Measurements from ENCODE around the gene NANP.
A peak's percentile ranks its signal among the peaks of the same experiment; 100 is the strongest.
"Not testable (repeated sequence)": the region's sequence is repeated elsewhere in the genome, so short reads cannot be mapped to it uniquely, and the experiment has no call there.

The NANP gene

DNA sequence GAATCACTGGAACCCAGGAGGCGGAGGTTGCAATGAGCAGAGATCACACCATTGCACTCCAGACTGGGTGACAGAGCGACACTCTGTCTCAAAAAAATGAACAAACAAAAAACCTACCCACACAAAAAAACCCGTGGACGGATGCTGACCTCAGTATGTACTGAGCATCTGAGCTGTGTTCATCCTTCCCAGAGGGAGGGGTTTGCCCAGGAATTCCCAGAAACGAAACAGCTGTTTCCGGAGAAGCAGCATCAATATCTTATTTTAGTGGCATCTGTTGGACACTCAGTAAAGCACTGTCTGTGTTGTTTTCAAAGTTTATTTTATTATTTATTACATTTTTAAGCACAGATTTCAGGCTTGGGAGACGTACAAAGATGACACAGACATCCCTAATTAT is 18.7 kb downstream of the NANP start:
- DNase-seq: no peak

GRCh38 chr20:25604611-25605010 is 19.2 kb downstream of the NANP start:
- no peak for DNase-seq

GRCh38 chr20:25602914-25603309 is 20.9 kb downstream of the NANP start:
- DNase-seq: not testable (repeated sequence)

- not testable (repeated sequence) for DNase-seq
Observed at GRCh38 chr20:25602191-25602913, 21.5 kb downstream of the NANP start.

- no peak for DNase-seq
Observed at GRCh38 chr20:25601659-25602058, 22.2 kb downstream of the NANP start.

DNA sequence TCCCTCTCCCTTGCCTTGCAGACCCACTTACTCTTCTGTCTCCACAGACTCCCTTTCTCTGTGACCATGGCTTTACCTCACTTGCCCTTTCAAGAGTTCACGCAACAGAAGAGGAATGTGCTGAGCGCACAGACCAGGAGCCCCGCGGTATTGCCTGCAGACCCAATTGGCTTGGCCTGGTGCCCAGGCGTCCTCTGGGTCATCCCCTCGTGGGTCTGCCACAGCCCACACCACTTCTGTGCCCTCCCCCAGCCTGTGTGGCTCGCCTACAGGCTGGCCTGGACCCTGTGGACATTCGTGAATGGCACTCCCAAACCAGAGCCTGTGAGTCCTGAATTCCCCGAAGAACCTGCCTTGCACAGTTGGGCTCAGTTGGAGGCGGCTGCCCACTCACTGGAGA is 23.2 kb downstream of the NANP start:
- no peak for DNase-seq

- no peak for DNase-seq
Observed at GRCh38 chr20:25592135-25592852, 31.5 kb downstream of the NANP start.

GRCh38 chr20:25590778-25591177 is 33.0 kb downstream of the NANP start:
- not testable (repeated sequence) for DNase-seq

- no peak for DNase-seq
Observed at GRCh38 chr20:25588491-25588890, 35.3 kb downstream of the NANP start.

DNA sequence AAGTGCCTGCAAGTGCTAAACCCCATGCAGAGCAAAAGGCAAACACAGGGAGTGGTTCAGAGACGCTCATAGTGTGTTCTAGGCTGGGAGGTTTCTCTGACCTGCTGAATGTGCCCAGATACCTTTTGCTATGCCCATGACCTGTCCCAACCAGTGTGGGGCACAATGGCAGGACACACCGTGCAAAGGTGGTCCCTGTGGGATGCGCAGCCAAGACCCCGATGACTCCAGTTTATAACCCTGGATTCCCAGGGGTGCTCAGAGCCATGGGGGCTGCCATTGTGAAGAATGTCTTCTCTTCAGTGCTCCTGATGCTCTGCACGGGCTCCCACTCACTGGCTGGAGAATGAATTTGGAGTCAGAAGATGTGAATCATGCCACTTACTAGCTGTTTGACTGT is 36.3 kb downstream of the NANP start:
- no peak for DNase-seq

DNA sequence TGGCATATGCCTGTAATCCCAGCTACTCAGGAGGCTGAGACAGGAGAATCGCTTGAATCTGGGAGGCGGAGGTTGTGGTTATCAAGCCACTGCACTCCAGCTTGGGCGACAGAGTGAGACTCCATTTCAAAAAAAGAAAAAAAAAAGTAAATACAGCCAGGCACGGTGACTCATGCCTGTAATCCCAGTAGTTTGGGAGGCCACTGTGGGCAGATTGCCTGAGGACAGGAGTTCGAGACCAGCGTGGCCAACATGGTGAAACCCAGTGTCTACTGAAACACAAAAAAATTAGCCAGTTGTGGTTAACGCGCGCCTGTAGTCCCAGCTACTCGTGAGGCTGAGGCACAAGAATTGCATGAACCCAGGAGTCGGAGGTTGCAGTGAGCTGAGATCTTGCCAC is 36.9 kb downstream of the NANP start:
- no peak for DNase-seq

GRCh38 chr20:25584905-25585704 is 38.7 kb downstream of the NANP start, which contains the start of gene NINL:
Gene NINL (minus strand): TSS chr20:25585531. CDS start chr20:25526587, 58,944 bp downstream.
- DNase-seq: peak; percentile 47

- DNase-seq: not testable (repeated sequence)
Observed at GRCh38 chr20:25583607-25584006, 40.2 kb downstream of the NANP start.

GRCh38 chr20:25580711-25581110 is 43.1 kb downstream of the NANP start:
- no peak for DNase-seq

DNA sequence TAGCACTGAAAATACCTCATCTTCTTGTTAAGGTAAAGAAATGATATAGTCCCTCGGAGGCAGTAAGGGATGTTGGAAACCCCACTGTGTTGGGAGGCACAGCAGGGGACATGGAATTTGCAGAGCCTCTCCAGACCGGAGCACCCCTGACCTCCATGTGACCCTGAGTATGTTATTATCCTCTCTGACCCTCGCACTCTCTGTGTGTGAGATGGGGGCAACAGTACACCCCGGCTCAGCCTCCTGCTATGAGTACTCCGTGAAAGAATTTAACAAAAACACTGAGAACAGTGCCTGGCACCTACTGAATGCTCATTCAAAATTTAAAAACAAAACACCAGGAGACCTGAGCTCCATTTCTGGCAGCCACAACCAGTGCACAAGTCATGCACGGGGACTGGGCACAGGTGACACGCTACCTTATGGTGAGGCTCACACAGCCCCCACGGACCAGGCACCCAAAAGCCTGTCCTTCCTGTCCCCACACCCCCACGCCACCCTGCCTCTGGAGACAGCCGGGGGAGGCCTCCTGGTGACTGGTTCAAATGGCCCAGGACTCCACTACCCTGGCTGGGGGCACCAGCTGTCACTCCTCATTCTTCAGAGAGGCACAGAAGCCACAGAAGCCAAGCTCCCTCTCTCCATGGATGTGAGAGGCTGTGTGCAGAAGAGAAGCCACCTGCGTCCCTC is 44.6 kb downstream of the NANP start:
- DNase-seq: no peak

DNA sequence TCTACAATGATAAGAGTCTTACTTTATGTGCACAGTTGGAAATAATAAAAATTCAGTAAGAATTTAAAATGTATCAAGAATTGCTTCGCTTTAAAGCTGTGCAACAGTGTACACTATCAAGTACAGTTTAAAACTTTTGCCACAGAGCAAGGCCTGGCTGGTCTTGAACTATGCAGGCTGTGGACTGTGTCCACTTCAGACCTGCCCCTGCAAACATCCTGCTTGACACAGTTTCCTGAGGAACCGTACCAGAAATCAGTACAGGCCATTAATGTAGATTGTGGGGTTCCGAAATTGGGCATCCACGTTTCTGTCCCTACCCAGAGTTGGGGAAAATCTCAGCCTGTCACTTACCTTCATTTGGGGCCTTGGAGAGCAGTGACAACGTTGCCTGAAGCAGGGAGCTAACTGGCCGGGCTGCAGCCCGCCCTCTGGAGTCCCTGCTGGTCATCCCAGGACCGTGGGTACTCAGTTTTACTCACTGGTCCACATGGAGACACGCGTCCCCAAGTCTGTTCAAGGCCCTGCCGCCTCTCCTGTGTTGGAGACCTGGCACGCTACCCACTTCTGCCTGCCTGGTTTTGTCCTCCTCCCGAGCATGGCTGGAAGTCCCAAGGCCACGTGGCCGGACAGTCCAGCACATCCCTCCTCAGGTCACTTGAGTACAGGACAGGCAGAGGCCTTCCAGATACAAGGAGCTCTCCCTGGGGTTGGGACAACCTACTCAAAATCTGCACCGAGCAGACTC is 46.9 kb downstream of the NANP start:
- no peak for DNase-seq

DNA sequence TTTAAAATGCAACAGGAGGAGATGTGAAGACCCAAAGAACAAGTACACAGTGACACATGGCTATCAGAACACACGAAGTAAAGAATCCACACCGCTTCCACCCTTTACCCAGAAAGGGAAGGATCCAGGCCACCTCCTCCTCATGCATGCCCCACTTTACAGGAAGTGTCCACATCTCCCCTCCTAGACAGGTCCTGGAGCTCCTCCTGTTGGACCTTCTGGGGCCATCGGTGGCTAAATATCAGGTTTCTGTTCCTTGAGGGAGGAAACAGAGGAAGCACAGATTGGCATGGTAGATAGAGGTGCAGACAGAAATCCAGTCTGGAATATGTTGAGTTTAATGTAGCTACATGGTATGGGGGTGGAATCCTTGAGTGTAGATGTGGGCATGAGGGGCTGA is 49.4 kb downstream of the NANP start:
- no peak for DNase-seq

GRCh38 chr20:25573288-25574251 is 50.2 kb downstream of the NANP start:
- DNase-seq: no peak

- DNase-seq: no peak
Observed at GRCh38 chr20:25571817-25572216, 52.0 kb downstream of the NANP start.

DNA sequence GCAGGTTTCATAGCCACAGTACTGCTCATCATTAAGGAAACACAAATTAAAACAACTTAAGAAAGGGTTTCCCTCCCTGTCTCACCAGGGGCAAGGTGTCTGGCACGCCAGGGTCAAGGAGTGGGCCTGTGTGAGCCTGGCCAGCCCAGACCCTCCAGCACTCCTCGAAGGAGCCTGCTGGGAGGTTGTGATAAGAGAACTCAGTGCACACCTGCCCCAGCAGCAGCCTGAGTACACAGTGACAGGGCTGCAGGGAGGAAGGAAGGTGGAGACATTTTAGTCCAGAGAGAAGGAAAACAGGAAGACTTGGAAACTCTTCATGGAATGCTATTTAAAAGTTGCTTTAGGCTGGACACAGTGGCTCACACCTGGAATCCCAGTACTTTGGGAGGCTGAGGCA is 52.6 kb downstream of the NANP start:
- DNase-seq: no peak

- no peak for DNase-seq
Observed at GRCh38 chr20:25570148-25570530, 53.7 kb downstream of the NANP start.
